GM12878 (cell line): ENCODE results near the gene NUP210L. TPM values are rescaled to one million over a fixed set of nuclear protein-coding genes. Genes with fewer than 3 reads are reported as not detected.

ENCODE experiments used
- ATAC-seq: fragments of 200-7000 bp; cut with Tn5 transposase; 3 replicates; pipeline ENCODE4 v1.9.1; 2020; ENCODE audit warnings: mild to moderate bottlenecking, moderate library complexity
- BruUV-seq: library from RNA; stranded (reverse); fragments of 400-500 nt; replicated peaks from 2 replicates; lab custom pipeline; 2021; lab: Mats Ljungman, UMichigan
- CTCF ChIA-PET: fragments of 300-600 bp; sonication (Branson Sonifier 250); formaldehyde crosslinking; extraction: SDS; loops from one replicate; lab custom pipeline; 2021; ENCODE audit warnings: inconsistent platforms; lab: Yijun Ruan, JAX
- POLR2A ChIA-PET: fragments of 350-600 bp; formaldehyde crosslinking; extraction: SDS; loops from one replicate; lab custom pipeline; 2021; ENCODE audit warnings: inconsistent platforms; lab: Charles Lee
- RAD21 ChIA-PET: fragments of 300-600 bp; sonication (Branson Sonifier 250); formaldehyde crosslinking; loops from one replicate; lab custom pipeline; 2023; ENCODE audit warnings: antibody characterized with exemption; ENCODE audit not compliant: unreplicated experiment; lab: Charles Lee
- SMC1A ChIA-PET: fragments of 300-600 bp; sonication (Branson Sonifier 250); formaldehyde crosslinking; loops from one replicate; lab custom pipeline; 2023; ENCODE audit not compliant: unreplicated experiment, uncharacterized antibody; lab: Charles Lee
- DNase-seq: peaks from one replicate; pipeline ENCODE4 v3.0.0-alpha.2; 2011; ENCODE audit warnings: low read depth, low spot score
- FAIRE-seq: peaks from 3 replicates; lab custom pipeline; 2011; peaks lifted over from hg19 to GRCh38; lab: Jason Lieb, UNC
- H2AFZ ChIP-seq: 2 replicates; pipeline ENCODE4 v1.6.0; 2011; ENCODE audit warnings: low read depth, low read length, control low read depth; ENCODE audit not compliant: control insufficient read depth
- H3K27ac ChIP-seq: 2 replicates; pipeline ENCODE4 v1.5.1; 2011; ENCODE audit warnings: control low read depth; ENCODE audit not compliant: control insufficient read depth, insufficient read depth
- H3K27me3 ChIP-seq, 2 experiments: replicated peaks in 1 of 2; 2 replicates each; pipeline versions ENCODE4 v1.6.0 to v1.6.1; 2011; ENCODE audit warnings: low read length in 1 of 2; ENCODE audit not compliant: control insufficient read depth in 2 of 2, insufficient read depth in 2 of 2
- H3K36me3 ChIP-seq, 2 experiments: 2 replicates each; pipeline ENCODE4 v1.5.1; 2011; ENCODE audit warnings: low read length in 1 of 2; ENCODE audit not compliant: control insufficient read depth in 2 of 2, insufficient read depth in 2 of 2
- H3K4me1 ChIP-seq: 2 replicates; pipeline ENCODE4 v1.6.1; 2011; ENCODE audit warnings: mild to moderate bottlenecking, low read length, moderate library complexity, mixed read lengths; ENCODE audit not compliant: control insufficient read depth, insufficient read depth
- H3K4me2 ChIP-seq: 2 replicates; pipeline ENCODE4 v1.6.0; 2011; ENCODE audit warnings: control low read depth; ENCODE audit not compliant: control insufficient read depth, insufficient read depth
- H3K4me3 ChIP-seq: fragments of 200-600 bp; sonication (generic); 2 replicates; pipeline ENCODE4 v1.5.1; 2016
- H3K79me2 ChIP-seq: 2 replicates; pipeline ENCODE4 v1.6.0; 2011; ENCODE audit warnings: low read length; ENCODE audit not compliant: control insufficient read depth, insufficient read depth
- H3K9ac ChIP-seq: 2 replicates; pipeline ENCODE4 v1.8.0; 2011; ENCODE audit warnings: low read length, control low read depth, mixed read lengths; ENCODE audit not compliant: control insufficient read depth, insufficient read depth
- H3K9me3 ChIP-seq: replicated peaks from 3 replicates; pipeline ENCODE4 v1.5.1; 2011; ENCODE audit warnings: mild to moderate bottlenecking, low read length; ENCODE audit not compliant: control insufficient read depth, insufficient read depth
- H4K20me1 ChIP-seq: 2 replicates; pipeline ENCODE4 v1.6.0; 2011; ENCODE audit not compliant: control insufficient read depth, insufficient read depth
- EED ChIP-seq: sonication (generic); IDR thresholded peaks from 2 replicates; pipeline ENCODE4 v1.6.1; 2016; ENCODE audit warnings: antibody characterized with exemption, low read depth
- HDAC2 ChIP-seq: fragments of 200-600 bp; sonication (generic); IDR thresholded peaks from 2 replicates; pipeline ENCODE4 v1.6.1; 2017
- IKZF2 ChIP-seq, 2 experiments: fragments of 450-650 bp; IDR thresholded peaks; 2 replicates each; pipeline ENCODE4 v1.6.1; 2017; ENCODE audit warnings: mild to moderate bottlenecking in 2 of 2, moderate library complexity in 2 of 2
- KLF5 ChIP-seq: fragments of 450-650 bp; IDR thresholded peaks from 2 replicates; pipeline ENCODE4 v1.6.1; 2014; ENCODE audit warnings: mild to moderate bottlenecking; ENCODE audit not compliant: partially characterized antibody
- MYC ChIP-seq: IDR thresholded peaks from 2 replicates; pipeline ENCODE4 v1.6.1; 2011; ENCODE audit warnings: mild to moderate bottlenecking, low read length, moderate library complexity, inconsistent platforms; ENCODE audit not compliant: insufficient read depth, insufficient replicate concordance, insufficient read length, severe bottlenecking
- SMC3 ChIP-seq: IDR thresholded peaks from 2 replicates; pipeline ENCODE4 v1.6.1; 2011; ENCODE audit warnings: low read length, improper control_type of control experiment, borderline replicate concordance
- YY1 ChIP-seq: IDR thresholded peaks from 2 replicates; pipeline ENCODE4 v1.6.1; 2011; ENCODE audit warnings: low read depth, mild to moderate bottlenecking, low read length
- WGBS: methylation state at CpG from one replicate; pipeline ENCODE4 v1.1.6; 2016; ENCODE audit warnings: low lambda C conversion rate; ENCODE audit not compliant: insufficient replicate concordance, insufficient coverage; ENCODE audit errors: missing lambda C conversion rate; 5-methylcytosine and 5-hydroxymethylcytosine counted together
- in situ Hi-C: fragments of 300-500 bp; cut with MboI; formaldehyde crosslinking; loops from 9 replicates; pipeline ENCODE4 v1.14.3; 2018; ENCODE audit warnings: mixed read lengths
- intact Hi-C: fragments of 100-400 bp; cut with micrococcal nuclease; formaldehyde crosslinking; loops from one replicate; pipeline ENCODE4 v1.14.2; 2022; ENCODE audit not compliant: unreplicated experiment
- polyA plus RNA-seq, 11 experiments: library from polyadenylated mRNA; depleted of rRNA in 4 of 11; unstranded in 6 of 11; stranded (reverse) in 5 of 11; fragments of >200 nt; fragmentation: Nextera tagmentation in 4 of 11; fragmentation: Illumina TruSeq in 1 of 11; extraction: Ambion mirVana in 4 of 11; extraction: Trizol in 1 of 11; gene quantifications; 1 replicate in 1 of 11; 2 replicates in 10 of 11; pipeline versions ENCODE4 v1.2.1 to v1.2.3, GENCODE V29; 2011 to 2016; ENCODE audit warnings: inconsistent platforms in 2 of 11, missing spikeins in 2 of 11, low read depth in 1 of 11
- total RNA-seq, 4 experiments: library from RNA; depleted of rRNA in 3 of 4; stranded (reverse); fragments of >200 nt in 3 of 4; fragmentation: Illumina TruSeq in 1 of 4; extraction: Trizol in 1 of 4; gene quantifications; 2 replicates each; pipeline versions ENCODE4 v1.2.1 to v1.2.3, GENCODE V29; 2013 to 2021
- TF ChIP-seq, protein P1 (sequence below): IDR thresholded peaks from 2 replicates; pipeline ENCODE4 v1.6.1; 2011; ENCODE audit warnings: borderline replicate concordance, low read depth, mild to moderate bottlenecking, moderate library complexity, low read length; ENCODE audit not compliant: insufficient read depth, poor library complexity, severe bottlenecking
- TF ChIP-seq, protein P2 (sequence below): fragments of 450-650 bp; IDR thresholded peaks from 2 replicates; pipeline ENCODE4 v1.6.1; 2014; ENCODE audit warnings: mild to moderate bottlenecking
- TF ChIP-seq, protein P3 (sequence below): IDR thresholded peaks from 2 replicates; pipeline ENCODE4 v1.6.1; 2012; ENCODE audit warnings: low read length, inconsistent platforms

NUP210L gene
- total and polyA plus RNA-seq, 10 of the 15 experiments (the other 5 are each of a cell fraction or from before 2014, with no cell fraction given) = 0.04 to 0.08 (median 0.07) TPM; not detected in 7

GRCh38 chr1:154166207-154166606 lies 11.3 kb upstream of the NUP210L start:
- peaks cover 19 to 58% of the 10 kb centered on the region in 2 experiments for H3K36me3 ChIP-seq
- no peak for ATAC-seq
- 100% methylated on average over 1 of the region's 1 CpG for WGBS
- intact Hi-C loops = no loop called here
- TF ChIP-seq, protein P1, sequence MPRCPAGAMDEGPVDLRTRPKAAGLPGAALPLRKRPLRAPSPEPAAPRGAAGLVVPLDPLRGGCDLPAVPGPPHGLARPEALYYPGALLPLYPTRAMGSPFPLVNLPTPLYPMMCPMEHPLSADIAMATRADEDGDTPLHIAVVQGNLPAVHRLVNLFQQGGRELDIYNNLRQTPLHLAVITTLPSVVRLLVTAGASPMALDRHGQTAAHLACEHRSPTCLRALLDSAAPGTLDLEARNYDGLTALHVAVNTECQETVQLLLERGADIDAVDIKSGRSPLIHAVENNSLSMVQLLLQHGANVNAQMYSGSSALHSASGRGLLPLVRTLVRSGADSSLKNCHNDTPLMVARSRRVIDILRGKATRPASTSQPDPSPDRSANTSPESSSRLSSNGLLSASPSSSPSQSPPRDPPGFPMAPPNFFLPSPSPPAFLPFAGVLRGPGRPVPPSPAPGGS = no peak
- TF ChIP-seq, protein P2, sequence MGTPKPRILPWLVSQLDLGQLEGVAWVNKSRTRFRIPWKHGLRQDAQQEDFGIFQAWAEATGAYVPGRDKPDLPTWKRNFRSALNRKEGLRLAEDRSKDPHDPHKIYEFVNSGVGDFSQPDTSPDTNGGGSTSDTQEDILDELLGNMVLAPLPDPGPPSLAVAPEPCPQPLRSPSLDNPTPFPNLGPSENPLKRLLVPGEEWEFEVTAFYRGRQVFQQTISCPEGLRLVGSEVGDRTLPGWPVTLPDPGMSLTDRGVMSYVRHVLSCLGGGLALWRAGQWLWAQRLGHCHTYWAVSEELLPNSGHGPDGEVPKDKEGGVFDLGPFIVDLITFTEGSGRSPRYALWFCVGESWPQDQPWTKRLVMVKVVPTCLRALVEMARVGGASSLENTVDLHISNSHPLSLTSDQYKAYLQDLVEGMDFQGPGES = no peak
- TF ChIP-seq MYC (no peak), KLF5 (no peak), EED (no peak), YY1 (no peak), HDAC2 (no peak), SMC3 (no peak), IKZF2 (IDR thresholded peaks at IDR 0.05) (no peak)
- TF ChIP-seq, protein P3, sequence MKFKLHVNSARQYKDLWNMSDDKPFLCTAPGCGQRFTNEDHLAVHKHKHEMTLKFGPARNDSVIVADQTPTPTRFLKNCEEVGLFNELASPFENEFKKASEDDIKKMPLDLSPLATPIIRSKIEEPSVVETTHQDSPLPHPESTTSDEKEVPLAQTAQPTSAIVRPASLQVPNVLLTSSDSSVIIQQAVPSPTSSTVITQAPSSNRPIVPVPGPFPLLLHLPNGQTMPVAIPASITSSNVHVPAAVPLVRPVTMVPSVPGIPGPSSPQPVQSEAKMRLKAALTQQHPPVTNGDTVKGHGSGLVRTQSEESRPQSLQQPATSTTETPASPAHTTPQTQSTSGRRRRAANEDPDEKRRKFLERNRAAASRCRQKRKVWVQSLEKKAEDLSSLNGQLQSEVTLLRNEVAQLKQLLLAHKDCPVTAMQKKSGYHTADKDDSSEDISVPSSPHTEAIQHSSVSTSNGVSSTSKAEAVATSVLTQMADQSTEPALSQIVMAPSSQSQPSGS = no peak
- TF ChIP-seq, all 136 proteins: peak for 0
- H3K4me1 ChIP-seq = no peaks in the 10 kb centered on the region
- in situ Hi-C loops = no loop called here
- no peaks in the 10 kb centered on the region for H3K27me3 ChIP-seq
- no peak for DNase-seq
- ChIA-PET CTCF (interaction anchor here (0.6 kb wide), 1 partner anchor 105 kb away, joined by 3 read pairs; no protein-coding TSS in a partner anchor), RAD21 (no interaction called here), SMC1A (interaction anchor here (1.1 to 2.4 kb wide), 2 partner anchors 11 kb away, joined by 3 to 10 read pairs; partner anchors contain the start of gene NUP210L), POLR2A (no interaction called here)
- BruUV-seq = no TSS peak
- no peak overlapping the region for H3K4me2 ChIP-seq
- FAIRE-seq = no peak
- no peak overlapping the region for H3K27ac ChIP-seq
- no peak overlapping the region for H2AFZ ChIP-seq
- H3K4me3 ChIP-seq = no peak overlapping the region
- H3K9ac ChIP-seq = no peak overlapping the region
- no peaks in the 10 kb centered on the region; the same call in none of the 2 replicates for H3K79me2 ChIP-seq
- no peaks in the 10 kb centered on the region for H3K9me3 ChIP-seq
- H4K20me1 ChIP-seq = no peaks in the 10 kb centered on the region; the same call in 1 of the 2 replicates
